HepG2 (cell line): Measurements from ENCODE around the gene LTC4S. TPM values are rescaled to one million over a fixed set of nuclear protein-coding genes. Genes with fewer than 3 reads are reported as not detected.

Experiments
- ARNTL ChIP-seq: sonication (generic); formaldehyde crosslinking; IDR thresholded peaks from 2 replicates; pipeline ENCODE4 v1.4.0; 2020; ENCODE audit warnings: mild to moderate bottlenecking, missing genetic modification reagents
- ASH2L ChIP-seq: fragments of 300-600, 200-600 bp; sonication (generic); IDR thresholded peaks from 2 replicates; pipeline ENCODE4 v1.7.0; 2017; ENCODE audit warnings: low read depth, mild to moderate bottlenecking, moderate library complexity, mixed read lengths, low read length; ENCODE audit not compliant: insufficient read length
- ATF5 ChIP-seq: sonication (generic); formaldehyde crosslinking; IDR thresholded peaks from 2 replicates; pipeline ENCODE4 v1.4.0; 2020; ENCODE audit warnings: mild to moderate bottlenecking, low read depth, missing genetic modification reagents
- DZIP1 ChIP-seq: sonication (generic); formaldehyde crosslinking; IDR thresholded peaks from 2 replicates; pipeline ENCODE4 v1.5.0; 2020; ENCODE audit warnings: mild to moderate bottlenecking, missing genetic modification reagents
- HHEX ChIP-seq: IDR thresholded peaks from 2 replicates; pipeline ENCODE4 v1.6.1; 2016; ENCODE audit warnings: control low read depth
- HIC2 ChIP-seq: sonication (generic); formaldehyde crosslinking; IDR thresholded peaks from 2 replicates; pipeline ENCODE4 v1.9.0; 2022; ENCODE audit warnings: low read depth, missing genetic modification reagents
- HNF4A ChIP-seq: sonication (generic); formaldehyde crosslinking; IDR thresholded peaks from 2 replicates; pipeline ENCODE4 v1.4.0; 2020; ENCODE audit warnings: missing genetic modification reagents
- HNRNPL ChIP-seq: fragments of 200-400 bp; formaldehyde crosslinking; IDR thresholded peaks from 2 replicates; pipeline ENCODE4 v1.6.1; 2017; ENCODE audit warnings: mild to moderate bottlenecking, low read depth, low read length
- MYC ChIP-seq: sonication (generic); formaldehyde crosslinking; IDR thresholded peaks from 2 replicates; pipeline ENCODE4 v1.9.0; 2021; ENCODE audit warnings: missing genetic modification reagents, borderline replicate concordance
- NR1H2 ChIP-seq: sonication (generic); formaldehyde crosslinking; IDR thresholded peaks from 2 replicates; pipeline ENCODE4 v1.8.1; 2022; ENCODE audit warnings: low read depth, missing genetic modification reagents, borderline replicate concordance
- SOX6 ChIP-seq, 2 experiments: fragments of 450-650 bp in 1 of 2; sonication (generic) in 1 of 2; formaldehyde crosslinking in 1 of 2; IDR thresholded peaks; 2 replicates each; pipeline versions ENCODE4 v1.4.0 to v1.6.1; 2017 to 2020; ENCODE audit warnings: antibody characterized with exemption in 1 of 2, mild to moderate bottlenecking in 1 of 2, missing genetic modification reagents in 1 of 2
- TBL1XR1 ChIP-seq: fragments of 150-350 bp; IDR thresholded peaks from 2 replicates; pipeline ENCODE4 v1.6.1; 2014; ENCODE audit warnings: borderline replicate concordance, low read length; ENCODE audit not compliant: partially characterized antibody
- ZBTB39 ChIP-seq: sonication (generic); formaldehyde crosslinking; IDR thresholded peaks from 2 replicates; pipeline ENCODE4 v1.5.0; 2020; ENCODE audit warnings: missing genetic modification reagents
- ZNF280D ChIP-seq: sonication (generic); formaldehyde crosslinking; IDR thresholded peaks from 2 replicates; pipeline ENCODE4 v1.5.1; 2020; ENCODE audit warnings: mild to moderate bottlenecking, missing genetic modification reagents
- ZNF430 ChIP-seq: sonication (generic); formaldehyde crosslinking; IDR thresholded peaks from 2 replicates; pipeline ENCODE4 v1.9.0; 2021; ENCODE audit warnings: mild to moderate bottlenecking, missing genetic modification reagents
- ZNF724P ChIP-seq: sonication (generic); formaldehyde crosslinking; IDR thresholded peaks from 2 replicates; pipeline ENCODE4 v1.8.0; 2022; ENCODE audit warnings: missing genetic modification reagents, borderline replicate concordance
- ZNF879 ChIP-seq: sonication (generic); formaldehyde crosslinking; IDR thresholded peaks from 2 replicates; pipeline ENCODE4 v1.8.1; 2023; ENCODE audit warnings: missing genetic modification reagents
- polyA plus RNA-seq, 8 experiments: library from polyadenylated mRNA; depleted of rRNA in 3 of 8; stranded (reverse) in 7 of 8; unstranded in 1 of 8; fragments of >200 nt; fragmentation: Illumina TruSeq in 4 of 8; extraction: Trizol in 4 of 8; gene quantifications; 2 replicates each; pipeline versions ENCODE4 v1.2.1 to v1.2.3, GENCODE V29; 2011 to 2016; ENCODE audit warnings: low read depth in 4 of 8, missing spikeins in 1 of 8, mixed read lengths in 1 of 8; ENCODE audit not compliant: insufficient read depth in 1 of 8
- total RNA-seq, 5 experiments: library from RNA; depleted of rRNA; stranded (reverse); fragments of >200 nt; fragmentation: Illumina TruSeq; extraction: Trizol; gene quantifications; 2 replicates each; pipeline ENCODE4 v1.2.3, GENCODE V29; 2016; ENCODE audit warnings: low read depth in 1 of 5

LTC4S gene
- total and polyA plus RNA-seq, 2 of the 13 experiments (the other 11 are each of a cell fraction or from before 2014, with no cell fraction given) = 0.35 TPM; not detected in 1

GRCh38 chr5:179805070-179805528 lies 11.3 kb downstream of the LTC4S start (continued):
- TF ChIP-seq ATF5 (CRISPR knock-in tag) (0 out of 2 replicates have a peak, but pooled peaks have one; percentile 26), ZNF724P (CRISPR knock-in tag) (0 out of 2 replicates have a peak, but pooled peaks have one; percentile 7), HIC2 (CRISPR knock-in tag) (peak; percentile 87), SOX6 (IDR thresholded peaks at IDR 0.05) (no peak), SOX6 (CRISPR knock-in tag; IDR thresholded peaks at IDR 0.05) (0 out of 2 replicates have a peak, but pooled peaks have one; percentile 20), HNRNPL (peak; percentile 86), HNF4A (CRISPR knock-in tag) (peak; percentile 28; the same call in 1 of the 2 replicates), TBL1XR1 (no peak), ZBTB39 (no peak), HHEX (CRISPR knock-in tag) (no peak), ARNTL (CRISPR knock-in tag) (peak; percentile 11; the same call in 1 of the 2 replicates), ZNF280D (CRISPR knock-in tag) (0 out of 2 replicates have a peak, but pooled peaks have one; percentile 15), ASH2L (peak; percentile 17), MYC (CRISPR knock-in tag) (peak; percentile 41; the same call in 1 of the 2 replicates), NR1H2 (CRISPR knock-in tag) (0 out of 2 replicates have a peak, but pooled peaks have one; percentile 60), ZNF879 (CRISPR knock-in tag) (no peak), DZIP1 (CRISPR knock-in tag) (peak; percentile 68; the same call in 1 of the 2 replicates), ZNF430 (CRISPR knock-in tag) (peak; percentile 46; the same call in 1 of the 2 replicates)
